ENCODE data around the gene AK9. TPM values are rescaled to one million over a fixed set of nuclear protein-coding genes. Genes with fewer than 3 reads are reported as not detected.
A peak's percentile ranks its signal among the peaks of the same experiment; 100 is the strongest.

Gene AK9
- total RNA-seq, 4 donors from 2014 or later, result 3.1 to 9.5 (median 6.3) TPM

GRCh38 chr6:109456111-109456583 is 234.9 kb downstream of the AK9 start:
- TF ChIP-seq POLR2A (IDR thresholded peaks at IDR 0.05) (peak in 1 of 2 donors; percentile 36), EP300 (IDR thresholded peaks at IDR 0.05) (no peak)
- Histone ChIP-seq H3K4me1 (peaks cover 49% of the 10 kb centered on the region), H3K27ac (peak overlapping the region; percentile 70), H3K27me3 (no peaks in the 10 kb centered on the region), H3K4me3 (peak overlapping the region; percentile 56), H3K36me3 (peaks cover 12% of the 10 kb centered on the region), H3K9me3 (no peaks in the 10 kb centered on the region)
- DNase-seq (ENCODE audit: low spot score in 2 of 2), result peak in 1 of 2 donors; percentile 80
- 31% methylated on average over 7 of the region's 38 CpGs for WGBS

- peak within 1 kb of the TSS; percentile 70 for H3K27ac ChIP-seq
- H3K36me3 ChIP-seq, result peaks cover 10% of the 10 kb centered on the region
- peak in 1 of 2 donors; percentile 37 for TF ChIP-seq CTCF (IDR thresholded peaks at IDR 0.05)
- no peak for TF ChIP-seq POLR2AphosphoS5 (IDR thresholded peaks at IDR 0.05)
- 1% methylated on average over 7 of the region's 70 CpGs for WGBS
- H3K27me3 ChIP-seq, result no peaks in the 10 kb centered on the region
- no peaks in the 10 kb centered on the region for H3K9me3 ChIP-seq
- peak; percentile 85 to 89 for DNase-seq (ENCODE audit: low spot score in 2 of 2)
- H3K4me3 ChIP-seq, result peak within 1 kb of the TSS; percentile 56
- H3K4me1 ChIP-seq, result peaks cover 49% of the 10 kb centered on the region
These were observed 235.4 kb downstream of the AK9 start, which contains the start of gene MICAL1 for GRCh38 chr6:109455437-109456110. Gene MICAL1 (minus strand): TSS chr6:109455772. CDS start chr6:109454196, 1,576 bp downstream.

- TF ChIP-seq POLR2A (IDR thresholded peaks at IDR 0.05), result no peak
- TF ChIP-seq POLR2AphosphoS5 (IDR thresholded peaks at IDR 0.05), result no peak
- TF ChIP-seq EP300 (IDR thresholded peaks at IDR 0.05), result no peak
- no peak for TF ChIP-seq CTCF (IDR thresholded peaks at IDR 0.05)
- peaks cover 10% of the 10 kb centered on the region for H3K36me3 ChIP-seq
- WGBS, result 9% methylated on average over 27 of the region's 48 CpGs
- H3K27me3 ChIP-seq, result no peaks in the 10 kb centered on the region
- peak overlapping the region; percentile 56 for H3K4me3 ChIP-seq
- H3K4me1 ChIP-seq, result peaks cover 49% of the 10 kb centered on the region
- peak overlapping the region; percentile 70 for H3K27ac ChIP-seq
- no peaks in the 10 kb centered on the region for H3K9me3 ChIP-seq
- DNase-seq (ENCODE audit: low spot score in 2 of 2), result peak in 1 of 2 donors; percentile 84
These were observed 236.2 kb downstream of the AK9 start for GRCh38 chr6:109454496-109455436.

GRCh38 chr6:109453594-109454495 is 237.2 kb downstream of the AK9 start:
- TF ChIP-seq EP300 (IDR thresholded peaks at IDR 0.05) (no peak), POLR2A (IDR thresholded peaks at IDR 0.05) (no peak), CTCF (IDR thresholded peaks at IDR 0.05) (no peak), POLR2AphosphoS5 (IDR thresholded peaks at IDR 0.05) (no peak)
- WGBS, result 88% methylated on average over 23 of the region's 27 CpGs
- Histone ChIP-seq H3K27ac (peak overlapping the region; percentile 70), H3K36me3 (peaks cover 15% of the 10 kb centered on the region), H3K9me3 (no peaks in the 10 kb centered on the region), H3K4me1 (peaks cover 49% of the 10 kb centered on the region), H3K27me3 (no peaks in the 10 kb centered on the region), H3K4me3 (peak overlapping the region; percentile 56)
- no peak for DNase-seq (ENCODE audit: low spot score in 2 of 2)

- Histone ChIP-seq H3K4me3 (no peak overlapping the region), H3K27ac (no peak overlapping the region), H3K36me3 (peaks cover 15% of the 10 kb centered on the region), H3K4me1 (peaks cover 43% of the 10 kb centered on the region), H3K27me3 (no peaks in the 10 kb centered on the region), H3K9me3 (no peaks in the 10 kb centered on the region)
- peak in 1 of 2 donors; percentile 18 for DNase-seq (ENCODE audit: low spot score in 2 of 2)
- TF ChIP-seq EP300 (IDR thresholded peaks at IDR 0.05) (no peak), POLR2AphosphoS5 (IDR thresholded peaks at IDR 0.05) (no peak), CTCF (IDR thresholded peaks at IDR 0.05) (no peak), POLR2A (IDR thresholded peaks at IDR 0.05) (no peak)
- 93% methylated on average over 2 of the region's 2 CpGs for WGBS
These were observed 237.8 kb downstream of the AK9 start for GRCh38 chr6:109453156-109453555.
